Body of pancreas (tissue), 4 donors: ENCODE results near the gene PSMD6.

Experiments used
- CTCF ChIP-seq, 7 experiments: fragments of 450-650 bp in 4 of 7; fragments of 200-600 bp in 3 of 7; sonication (generic) in 3 of 7; IDR thresholded peaks; one replicate each; pipeline ENCODE4 v1.5.1; 2016 to 2019; ENCODE audit warnings: antibody characterized with exemption in 7 of 7
- POLR2A ChIP-seq, 3 donors: fragments of 450-650 bp; IDR thresholded peaks; one replicate each; pipeline ENCODE4 v1.6.1; 2016; ENCODE audit warnings: antibody characterized with exemption in 3 of 3, mild to moderate bottlenecking in 2 of 3

- no peak for TF ChIP-seq CTCF (IDR thresholded peaks at IDR 0.05)
- no peak for TF ChIP-seq POLR2A (IDR thresholded peaks at IDR 0.05)
Measured at GRCh38 chr3:63990733-63991132, 32.6 kb downstream of the PSMD6 start.
